ENCODE data around the gene AATF. TPM values are rescaled to one million over a fixed set of nuclear protein-coding genes. Genes with fewer than 3 reads are reported as not detected.

AATF gene
- total RNA-seq, 1 experiment from 2014 or later, result 87.6 TPM

GRCh38 chr17:36977066-36977465, 28.3 kb downstream of the AATF start:
- Mint-ChIP-seq H3K4me3 (ENCODE audit: unreplicated experiment) (no peak overlapping the region), H3K9me3 (ENCODE audit: unreplicated experiment) (no peaks in the 10 kb centered on the region), H3K27ac (ENCODE audit: unreplicated experiment) (no peak overlapping the region), H3K4me1 (ENCODE audit: low read depth, unreplicated experiment) (peaks cover 14% of the 10 kb centered on the region), H3K27me3 (ENCODE audit: insufficient read depth, unreplicated experiment) (no peaks in the 10 kb centered on the region), H3K36me3 (ENCODE audit: insufficient read depth, unreplicated experiment) (peaks cover 9% of the 10 kb centered on the region)
- Histone ChIP-seq H3K4me1 (peaks cover 3% of the 10 kb centered on the region), H3K36me3 (ENCODE audit: control insufficient read depth, insufficient read depth, low read length) (no peaks in the 10 kb centered on the region), H3K27me3 (replicated peaks; ENCODE audit: control insufficient read depth, insufficient read depth, low read length) (no peaks in the 10 kb centered on the region), H3K9me3 (no peaks in the 10 kb centered on the region), H3K4me3 (ENCODE audit: low read depth, low read length) (no peak overlapping the region)
- DNase-seq, result no peak
- intact Hi-C loops (cut with micrococcal nuclease; ENCODE audit: unreplicated experiment), result no loop called here
- ChIA-PET CTCF (no interaction called here), POLR2A (no interaction called here)
- TF ChIP-seq CTCF (IDR thresholded peaks at IDR 0.05; ENCODE audit: insufficient read depth in 1 of 2, low read depth in 1 of 2, low read length in 1 of 2, severe bottlenecking in 1 of 2, unreplicated experiment in 1 of 2), result no peak
- no TSS peak for BruUV-seq (replicated peaks)

GRCh38 chr17:36977568-36977967, 28.8 kb downstream of the AATF start:
- Mint-ChIP-seq H3K4me1 (ENCODE audit: low read depth, unreplicated experiment) (peaks cover 12% of the 10 kb centered on the region), H3K4me3 (ENCODE audit: unreplicated experiment) (no peak overlapping the region), H3K27me3 (ENCODE audit: insufficient read depth, unreplicated experiment) (no peaks in the 10 kb centered on the region), H3K9me3 (ENCODE audit: unreplicated experiment) (no peaks in the 10 kb centered on the region), H3K27ac (ENCODE audit: unreplicated experiment) (no peak overlapping the region), H3K36me3 (ENCODE audit: insufficient read depth, unreplicated experiment) (peaks cover 9% of the 10 kb centered on the region)
- H3K36me3 ChIP-seq (ENCODE audit: control insufficient read depth, insufficient read depth, low read length), result no peaks in the 10 kb centered on the region
- H3K9me3 ChIP-seq, result no peaks in the 10 kb centered on the region
- H3K4me1 ChIP-seq, result no peaks in the 10 kb centered on the region
- intact Hi-C loops (cut with micrococcal nuclease; ENCODE audit: unreplicated experiment), result no loop called here
- TF ChIP-seq CTCF (IDR thresholded peaks at IDR 0.05; ENCODE audit: insufficient read depth in 1 of 2, low read depth in 1 of 2, low read length in 1 of 2, severe bottlenecking in 1 of 2, unreplicated experiment in 1 of 2), result no peak
- ChIA-PET POLR2A (no interaction called here), CTCF (no interaction called here)
- no peak for DNase-seq
- H3K4me3 ChIP-seq (ENCODE audit: low read depth, low read length), result no peak overlapping the region
- H3K27me3 ChIP-seq (replicated peaks; ENCODE audit: control insufficient read depth, insufficient read depth, low read length), result no peaks in the 10 kb centered on the region
- BruUV-seq (replicated peaks), result no TSS peak

GRCh38 chr17:36978810-36979564, 30.2 kb downstream of the AATF start:
- ChIA-PET POLR2A (interaction anchor here (0.6 kb wide), 1 partner anchor 766 kb away, joined by 3 read pairs; the partner anchor contains the start of gene HNF1B), CTCF (no interaction called here)
- TF ChIP-seq CTCF (IDR thresholded peaks at IDR 0.05; ENCODE audit: insufficient read depth in 1 of 2, low read depth in 1 of 2, low read length in 1 of 2, severe bottlenecking in 1 of 2, unreplicated experiment in 1 of 2), result no peak
- DNase-seq, result no peak
- Mint-ChIP-seq H3K4me1 (ENCODE audit: low read depth, unreplicated experiment) (peaks cover 4% of the 10 kb centered on the region), H3K9me3 (ENCODE audit: unreplicated experiment) (no peaks in the 10 kb centered on the region), H3K36me3 (ENCODE audit: insufficient read depth, unreplicated experiment) (peaks cover 12% of the 10 kb centered on the region), H3K27ac (ENCODE audit: unreplicated experiment) (no peak overlapping the region), H3K27me3 (ENCODE audit: insufficient read depth, unreplicated experiment) (no peaks in the 10 kb centered on the region), H3K4me3 (ENCODE audit: unreplicated experiment) (no peak overlapping the region)
- Histone ChIP-seq H3K9me3 (no peaks in the 10 kb centered on the region), H3K36me3 (ENCODE audit: control insufficient read depth, insufficient read depth, low read length) (no peaks in the 10 kb centered on the region), H3K4me3 (ENCODE audit: low read depth, low read length) (no peak overlapping the region), H3K27me3 (replicated peaks; ENCODE audit: control insufficient read depth, insufficient read depth, low read length) (no peaks in the 10 kb centered on the region), H3K4me1 (no peaks in the 10 kb centered on the region)
- intact Hi-C loops (cut with micrococcal nuclease; ENCODE audit: unreplicated experiment), result no loop called here
- BruUV-seq (replicated peaks), result no TSS peak
